ENCODE results near the gene FIS1. TPM values are rescaled to one million over a fixed set of nuclear protein-coding genes. Genes with fewer than 3 reads are reported as not detected.
"Not testable (repeated sequence)": the region's sequence is repeated elsewhere in the genome, so short reads cannot be mapped to it uniquely, and the experiment has no call there.

Gene FIS1
- total RNA-seq, 1 donor from 2014 or later = 118 TPM

DNA sequence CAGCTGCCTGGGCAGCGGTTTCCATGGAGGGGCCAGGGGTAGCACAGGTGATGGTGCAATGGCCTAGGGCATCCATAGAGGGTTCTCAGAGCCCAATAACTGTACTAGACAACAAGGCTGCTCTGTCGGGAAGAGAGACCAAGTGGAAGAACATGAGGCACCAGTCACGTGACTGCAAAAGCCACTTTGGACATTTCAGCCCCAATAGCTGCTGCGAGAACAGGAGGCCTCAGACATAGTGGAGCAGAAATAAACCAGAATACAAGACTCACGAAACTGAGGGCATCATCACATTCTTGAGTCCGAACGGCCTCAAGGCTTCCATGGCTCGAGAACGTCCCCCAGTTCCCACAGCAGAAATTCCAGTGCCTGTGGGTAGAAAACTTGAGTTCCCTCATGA lies 32.3 kb upstream of the FIS1 start:
- no peak overlapping the region for H3K4me3 Mint-ChIP-seq (ENCODE audit: unreplicated experiment)
- H3K9me3 Mint-ChIP-seq (ENCODE audit: low read depth) = no peaks in the 10 kb centered on the region
- H3K4me1 Mint-ChIP-seq (ENCODE audit: low read depth) = no peaks in the 10 kb centered on the region
- peaks cover 21% of the 10 kb centered on the region for H3K27me3 Mint-ChIP-seq (ENCODE audit: low read depth)
- TF ChIP-seq, protein P1, sequence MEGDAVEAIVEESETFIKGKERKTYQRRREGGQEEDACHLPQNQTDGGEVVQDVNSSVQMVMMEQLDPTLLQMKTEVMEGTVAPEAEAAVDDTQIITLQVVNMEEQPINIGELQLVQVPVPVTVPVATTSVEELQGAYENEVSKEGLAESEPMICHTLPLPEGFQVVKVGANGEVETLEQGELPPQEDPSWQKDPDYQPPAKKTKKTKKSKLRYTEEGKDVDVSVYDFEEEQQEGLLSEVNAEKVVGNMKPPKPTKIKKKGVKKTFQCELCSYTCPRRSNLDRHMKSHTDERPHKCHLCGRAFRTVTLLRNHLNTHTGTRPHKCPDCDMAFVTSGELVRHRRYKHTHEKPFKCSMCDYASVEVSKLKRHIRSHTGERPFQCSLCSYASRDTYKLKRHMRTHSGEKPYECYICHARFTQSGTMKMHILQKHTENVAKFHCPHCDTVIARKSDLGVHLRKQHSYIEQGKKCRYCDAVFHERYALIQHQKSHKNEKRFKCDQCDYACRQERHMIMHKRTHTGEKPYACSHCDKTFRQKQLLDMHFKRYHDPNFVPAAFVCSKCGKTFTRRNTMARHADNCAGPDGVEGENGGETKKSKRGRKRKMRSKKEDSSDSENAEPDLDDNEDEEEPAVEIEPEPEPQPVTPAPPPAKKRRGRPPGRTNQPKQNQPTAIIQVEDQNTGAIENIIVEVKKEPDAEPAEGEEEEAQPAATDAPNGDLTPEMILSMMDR (IDR thresholded peaks at IDR 0.05) = no peak
- H3K36me3 Mint-ChIP-seq (ENCODE audit: low read depth) = no peaks in the 10 kb centered on the region
- DNase-seq (ENCODE audit: low spot score) = no peak
- H3K27ac Mint-ChIP-seq (ENCODE audit: unreplicated experiment) = no peak overlapping the region

GRCh38 chr7:101273206-101273605 lies 28.3 kb upstream of the FIS1 start:
- Mint-ChIP-seq H3K4me3 (ENCODE audit: unreplicated experiment) (no peak overlapping the region), H3K36me3 (ENCODE audit: low read depth) (no peaks in the 10 kb centered on the region), H3K9me3 (ENCODE audit: low read depth) (no peaks in the 10 kb centered on the region), H3K27me3 (ENCODE audit: low read depth) (peaks cover 14% of the 10 kb centered on the region), H3K27ac (ENCODE audit: unreplicated experiment) (no peak overlapping the region), H3K4me1 (ENCODE audit: low read depth) (no peaks in the 10 kb centered on the region)
- TF ChIP-seq, protein P1 (IDR thresholded peaks at IDR 0.05) = no peak
- DNase-seq (ENCODE audit: low spot score) = no peak

DNA sequence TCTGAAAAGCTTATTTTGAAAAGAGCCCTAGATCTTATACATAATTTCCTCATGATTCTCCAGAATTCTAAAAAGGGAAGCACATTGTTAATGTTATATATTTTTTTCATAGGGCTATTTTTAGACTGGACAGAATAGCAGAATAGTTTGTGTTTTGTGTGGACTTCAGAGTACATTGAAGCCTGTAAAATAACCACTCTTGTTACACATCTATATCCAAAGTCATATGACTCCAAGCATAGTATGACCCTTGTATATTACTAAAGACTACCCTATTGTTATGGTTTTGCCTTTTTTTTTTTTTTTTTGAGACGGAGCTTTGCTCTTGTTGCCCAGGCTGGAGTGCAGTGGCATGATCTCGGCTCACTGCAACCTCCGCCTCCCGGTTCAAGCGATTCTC lies 26.1 kb upstream of the FIS1 start:
- Mint-ChIP-seq H3K36me3 (ENCODE audit: low read depth) (no peaks in the 10 kb centered on the region), H3K9me3 (ENCODE audit: low read depth) (no peaks in the 10 kb centered on the region), H3K27me3 (ENCODE audit: low read depth) (peaks cover 8% of the 10 kb centered on the region), H3K4me1 (ENCODE audit: low read depth) (no peaks in the 10 kb centered on the region), H3K27ac (ENCODE audit: unreplicated experiment) (no peak overlapping the region), H3K4me3 (ENCODE audit: unreplicated experiment) (no peak overlapping the region)
- no peak for DNase-seq (ENCODE audit: low spot score)
- TF ChIP-seq, protein P1 (IDR thresholded peaks at IDR 0.05) = no peak

DNA sequence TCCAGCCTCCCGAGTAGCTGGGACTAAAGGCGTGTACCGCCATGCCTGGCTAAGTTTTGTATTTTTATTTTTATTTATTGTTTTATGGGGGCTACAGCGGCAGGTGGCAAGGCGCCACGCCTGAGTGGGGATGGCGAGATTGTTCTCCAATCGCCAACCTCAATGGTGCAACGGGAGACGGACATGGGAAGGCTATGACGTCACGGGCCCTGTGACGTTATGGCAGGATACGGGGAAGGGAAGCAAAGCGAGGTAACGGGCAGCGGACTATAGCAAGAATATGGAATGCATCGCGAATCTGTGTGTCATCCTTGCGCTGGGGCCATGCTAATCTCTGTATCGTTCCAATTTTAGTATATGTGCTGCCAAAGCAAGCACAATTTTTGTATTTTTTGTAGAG lies 24.8 kb upstream of the FIS1 start:
- DNase-seq (ENCODE audit: low spot score) = no peak
- no peaks in the 10 kb centered on the region for H3K9me3 Mint-ChIP-seq (ENCODE audit: low read depth)
- H3K4me1 Mint-ChIP-seq (ENCODE audit: low read depth) = no peaks in the 10 kb centered on the region
- TF ChIP-seq, protein P1 (IDR thresholded peaks at IDR 0.05) = no peak
- no peaks in the 10 kb centered on the region for H3K36me3 Mint-ChIP-seq (ENCODE audit: low read depth)
- no peak overlapping the region for H3K4me3 Mint-ChIP-seq (ENCODE audit: unreplicated experiment)
- peaks cover 8% of the 10 kb centered on the region for H3K27me3 Mint-ChIP-seq (ENCODE audit: low read depth)
- H3K27ac Mint-ChIP-seq (ENCODE audit: unreplicated experiment) = no peak overlapping the region

DNA sequence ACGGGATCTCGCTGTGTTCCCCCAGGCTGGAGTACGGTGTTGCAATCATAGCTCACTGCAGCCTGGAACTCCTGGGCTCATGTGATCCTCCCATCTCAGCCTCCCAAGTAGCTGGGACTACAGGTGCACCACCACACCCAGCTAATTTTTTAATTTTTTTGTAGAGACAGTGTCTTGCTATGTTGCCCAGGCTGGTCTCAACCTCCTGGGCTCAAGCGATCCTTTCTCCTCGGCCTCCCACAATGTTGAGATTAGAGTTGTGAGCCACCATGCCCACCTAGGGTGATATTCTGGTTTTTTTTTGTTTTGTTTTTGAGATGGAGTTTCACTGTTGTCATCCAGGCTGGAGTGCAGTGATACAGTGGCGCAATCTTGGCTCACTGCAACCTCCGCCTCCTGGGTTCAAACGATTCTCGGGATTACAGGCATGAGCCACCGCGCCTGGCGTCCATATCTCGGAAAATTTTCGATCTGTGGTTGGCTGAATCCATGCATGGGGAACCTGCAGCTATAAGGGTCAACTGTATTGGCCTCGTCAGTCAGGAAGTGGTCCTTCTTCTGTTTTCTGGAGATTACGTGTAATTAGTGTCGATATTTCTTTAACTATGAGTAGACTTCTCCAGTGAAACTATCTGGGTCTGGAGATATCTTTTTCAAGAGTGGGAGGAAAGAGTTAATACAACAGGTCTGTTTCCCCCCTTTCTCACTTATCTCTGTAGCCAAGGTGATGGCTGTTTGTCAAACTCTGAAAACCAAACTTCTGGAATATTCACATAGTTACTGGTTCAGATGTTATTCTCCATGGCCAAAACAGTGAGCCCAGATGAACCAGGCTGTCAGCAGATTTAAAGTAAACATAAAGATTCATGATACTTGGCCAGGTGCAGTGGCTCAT lies 21.0 kb upstream of the FIS1 start:
- no peaks in the 10 kb centered on the region for H3K36me3 Mint-ChIP-seq (ENCODE audit: low read depth)
- H3K27me3 Mint-ChIP-seq (ENCODE audit: low read depth) = peaks cover 2% of the 10 kb centered on the region
- H3K27ac Mint-ChIP-seq (ENCODE audit: unreplicated experiment) = no peak overlapping the region
- TF ChIP-seq, protein P1 (IDR thresholded peaks at IDR 0.05) = no peak
- DNase-seq (ENCODE audit: low spot score) = no peak
- H3K4me3 Mint-ChIP-seq (ENCODE audit: unreplicated experiment) = no peak overlapping the region
- no peaks in the 10 kb centered on the region for H3K4me1 Mint-ChIP-seq (ENCODE audit: low read depth)
- H3K9me3 Mint-ChIP-seq (ENCODE audit: low read depth) = no peaks in the 10 kb centered on the region

- not testable (repeated sequence) for H3K27me3 Mint-ChIP-seq (ENCODE audit: low read depth)
These were observed 19.3 kb upstream of the FIS1 start for GRCh38 chr7:101264102-101264706.

More at GRCh38 chr7:101264102-101264706, 19.3 kb upstream of the FIS1 start:
- not testable (repeated sequence) for H3K27ac Mint-ChIP-seq (ENCODE audit: unreplicated experiment); H3K9me3 Mint-ChIP-seq (ENCODE audit: low read depth); H3K4me1 Mint-ChIP-seq (ENCODE audit: low read depth); H3K36me3 Mint-ChIP-seq (ENCODE audit: low read depth); DNase-seq (ENCODE audit: low spot score); H3K4me3 Mint-ChIP-seq (ENCODE audit: unreplicated experiment)

All from chondrocyte (in vitro differentiated cells).